NCI-H187 treated with DMSO at 0.1 percent for 48 hours (cell line): ENCODE measurements around the gene DDX19B.
"Not testable (repeated sequence)": the region's sequence is repeated elsewhere in the genome, so short reads cannot be mapped to it uniquely, and the experiment has no call there.

Experiments
- DNase-seq: peaks from one replicate; lab custom pipeline; 2025; lab: John Stamatoyannopoulos, UW

DDX19B gene

GRCh38 chr16:70298988-70299938 lies at the start of gene DDX19B:
Gene DDX19B, plus strand, starts transcription at chr16:70299186. Its CDS starts 112 bp downstream, at chr16:70299298.
- peak; percentile 2 for DNase-seq

GRCh38 chr16:70249697-70250096 lies 49.3 kb upstream of the DDX19B start:
- DNase-seq = not testable (repeated sequence)

GRCh38 chr16:70250748-70251628 lies 48.0 kb upstream of the DDX19B start:
- no peak for DNase-seq

GRCh38 chr16:70251629-70252354 lies 47.2 kb upstream of the DDX19B start, which contains the start of gene EXOSC6:
Gene EXOSC6, minus strand, starts transcription at chr16:70251940. Its CDS starts 40 bp downstream, at chr16:70251900.
- peak; percentile 55 for DNase-seq

GRCh38 chr16:70252355-70252988 lies 46.5 kb upstream of the DDX19B start:
- DNase-seq = no peak

GRCh38 chr16:70253291-70254106 lies 45.5 kb upstream of the DDX19B start:
- DNase-seq = no peak

- DNase-seq = no peak
Observed at GRCh38 chr16:70254180-70254964, 44.6 kb upstream of the DDX19B start.

- DNase-seq = no peak
Observed at GRCh38 chr16:70254965-70255286, 44.1 kb upstream of the DDX19B start.

GRCh38 chr16:70255574-70255973 lies 43.4 kb upstream of the DDX19B start:
- no peak for DNase-seq

GRCh38 chr16:70257391-70257790 lies 41.6 kb upstream of the DDX19B start:
- DNase-seq = no peak

- DNase-seq = no peak
Observed at GRCh38 chr16:70258065-70258464, 40.9 kb upstream of the DDX19B start.

- DNase-seq = no peak
Observed at GRCh38 chr16:70258946-70259345, 40.0 kb upstream of the DDX19B start.

GRCh38 chr16:70259903-70260302 lies 39.1 kb upstream of the DDX19B start:
- not testable (repeated sequence) for DNase-seq

- no peak for DNase-seq
Observed at GRCh38 chr16:70267516-70267915, 31.5 kb upstream of the DDX19B start.

GRCh38 chr16:70267922-70268321 lies 31.1 kb upstream of the DDX19B start:
- not testable (repeated sequence) for DNase-seq

- no peak for DNase-seq
Observed at GRCh38 chr16:70269471-70269870, 29.5 kb upstream of the DDX19B start.

GRCh38 chr16:70270176-70270575 lies 28.8 kb upstream of the DDX19B start:
- DNase-seq = no peak

- no peak for DNase-seq
Observed at GRCh38 chr16:70271696-70272095, 27.3 kb upstream of the DDX19B start.

GRCh38 chr16:70276392-70276791 lies 22.6 kb upstream of the DDX19B start:
- DNase-seq = no peak
